ENCODE results near the gene PRKCE.

Gene PRKCE

DNA sequence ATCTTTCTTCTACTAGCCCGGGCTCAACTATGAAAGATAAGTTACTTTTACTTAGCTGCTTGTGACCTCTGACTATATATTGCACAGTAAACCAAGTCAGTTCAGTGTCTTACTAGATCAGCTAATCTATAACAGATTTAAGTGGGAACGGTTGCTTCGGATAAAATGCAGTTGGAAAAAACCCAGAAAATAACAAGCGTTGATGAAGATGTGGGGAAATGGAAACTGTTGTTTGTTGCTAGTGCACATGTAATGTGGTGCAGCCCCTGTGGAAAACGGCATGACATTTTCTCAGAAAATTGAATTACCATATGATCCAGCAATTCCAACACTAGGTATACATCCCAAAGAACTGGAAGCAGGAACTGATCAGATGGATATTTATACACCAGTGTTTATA is 248.5 kb downstream of the PRKCE start:
- H3K9me3 ChIP-seq = no peaks in the 10 kb centered on the region
- no peaks in the 10 kb centered on the region for H3K27me3 ChIP-seq
- DNase-seq = no peak
- peaks cover 18% of the 10 kb centered on the region for H3K4me1 ChIP-seq
- TF ChIP-seq, protein P1, sequence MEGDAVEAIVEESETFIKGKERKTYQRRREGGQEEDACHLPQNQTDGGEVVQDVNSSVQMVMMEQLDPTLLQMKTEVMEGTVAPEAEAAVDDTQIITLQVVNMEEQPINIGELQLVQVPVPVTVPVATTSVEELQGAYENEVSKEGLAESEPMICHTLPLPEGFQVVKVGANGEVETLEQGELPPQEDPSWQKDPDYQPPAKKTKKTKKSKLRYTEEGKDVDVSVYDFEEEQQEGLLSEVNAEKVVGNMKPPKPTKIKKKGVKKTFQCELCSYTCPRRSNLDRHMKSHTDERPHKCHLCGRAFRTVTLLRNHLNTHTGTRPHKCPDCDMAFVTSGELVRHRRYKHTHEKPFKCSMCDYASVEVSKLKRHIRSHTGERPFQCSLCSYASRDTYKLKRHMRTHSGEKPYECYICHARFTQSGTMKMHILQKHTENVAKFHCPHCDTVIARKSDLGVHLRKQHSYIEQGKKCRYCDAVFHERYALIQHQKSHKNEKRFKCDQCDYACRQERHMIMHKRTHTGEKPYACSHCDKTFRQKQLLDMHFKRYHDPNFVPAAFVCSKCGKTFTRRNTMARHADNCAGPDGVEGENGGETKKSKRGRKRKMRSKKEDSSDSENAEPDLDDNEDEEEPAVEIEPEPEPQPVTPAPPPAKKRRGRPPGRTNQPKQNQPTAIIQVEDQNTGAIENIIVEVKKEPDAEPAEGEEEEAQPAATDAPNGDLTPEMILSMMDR (IDR thresholded peaks at IDR 0.05; ENCODE audit: low read depth, low read length) = no peak
- no peak overlapping the region for H3K4me3 ChIP-seq (ENCODE audit: low read depth, low read length)
- H3K36me3 ChIP-seq = peaks cover 3% of the 10 kb centered on the region; the same call in 1 of the 2 replicates

DNA sequence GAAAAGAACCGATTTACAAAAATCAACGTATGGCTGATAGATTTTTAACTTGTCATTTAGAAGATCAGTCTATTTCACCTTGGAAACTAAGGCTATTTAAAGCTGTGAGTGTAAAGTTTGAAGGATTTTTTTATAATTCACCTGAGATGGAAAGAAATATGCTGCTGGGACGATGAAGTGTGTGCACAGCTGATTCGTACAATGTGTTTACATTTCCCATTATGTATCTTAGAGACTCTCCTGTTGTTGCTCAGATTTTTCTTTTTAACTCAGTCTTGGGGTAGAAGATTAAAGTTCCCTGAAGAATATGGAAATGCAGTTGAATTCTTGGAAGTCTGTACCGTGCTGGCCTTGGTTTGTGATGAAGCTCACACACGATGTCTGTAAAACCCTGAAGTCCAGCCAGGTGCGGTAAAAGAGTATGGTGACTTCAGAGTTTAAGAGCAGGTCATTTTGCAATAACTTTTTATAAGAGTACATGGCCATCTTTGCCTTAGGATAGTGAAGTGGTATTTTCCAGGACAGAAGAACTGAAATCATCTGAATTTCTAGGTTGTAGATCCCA is 250.1 kb downstream of the PRKCE start:
- Histone ChIP-seq H3K4me3 (ENCODE audit: low read depth, low read length) (no peak overlapping the region), H3K9me3 (no peaks in the 10 kb centered on the region), H3K27me3 (no peaks in the 10 kb centered on the region), H3K36me3 (peaks cover 3% of the 10 kb centered on the region; the same call in 1 of the 2 replicates), H3K4me1 (peaks cover 18% of the 10 kb centered on the region)
- TF ChIP-seq, protein P1 (IDR thresholded peaks at IDR 0.05; ENCODE audit: low read depth, low read length) = no peak
- DNase-seq = no peak

DNA sequence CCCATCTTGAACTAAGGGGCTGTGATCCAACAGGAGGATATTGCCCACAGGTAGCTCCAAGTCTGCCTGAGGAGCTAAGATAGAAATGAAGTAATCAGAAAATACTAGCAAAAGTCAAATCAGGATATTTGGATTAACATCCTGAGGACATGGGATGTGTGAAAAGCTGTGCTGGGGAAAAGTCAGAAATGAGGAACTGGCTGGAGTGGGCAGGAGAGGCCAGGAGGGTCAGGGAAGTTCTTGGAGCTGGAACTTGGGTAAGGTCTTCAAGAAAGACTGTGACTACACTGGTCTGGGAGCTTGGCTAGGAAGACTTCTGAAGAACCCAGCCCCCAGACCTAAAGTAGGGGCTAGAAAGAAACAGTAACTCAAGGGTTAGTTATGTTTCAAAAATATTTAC is 250.9 kb downstream of the PRKCE start:
- no peak for DNase-seq
- Histone ChIP-seq H3K36me3 (0 out of 2 replicates have a peak, but pooled peaks cover 3% of the 10 kb centered on the region), H3K4me1 (peaks cover 15% of the 10 kb centered on the region), H3K4me3 (ENCODE audit: low read depth, low read length) (no peak overlapping the region), H3K27me3 (no peaks in the 10 kb centered on the region), H3K9me3 (no peaks in the 10 kb centered on the region)
- TF ChIP-seq, protein P1 (IDR thresholded peaks at IDR 0.05; ENCODE audit: low read depth, low read length) = no peak

DNA sequence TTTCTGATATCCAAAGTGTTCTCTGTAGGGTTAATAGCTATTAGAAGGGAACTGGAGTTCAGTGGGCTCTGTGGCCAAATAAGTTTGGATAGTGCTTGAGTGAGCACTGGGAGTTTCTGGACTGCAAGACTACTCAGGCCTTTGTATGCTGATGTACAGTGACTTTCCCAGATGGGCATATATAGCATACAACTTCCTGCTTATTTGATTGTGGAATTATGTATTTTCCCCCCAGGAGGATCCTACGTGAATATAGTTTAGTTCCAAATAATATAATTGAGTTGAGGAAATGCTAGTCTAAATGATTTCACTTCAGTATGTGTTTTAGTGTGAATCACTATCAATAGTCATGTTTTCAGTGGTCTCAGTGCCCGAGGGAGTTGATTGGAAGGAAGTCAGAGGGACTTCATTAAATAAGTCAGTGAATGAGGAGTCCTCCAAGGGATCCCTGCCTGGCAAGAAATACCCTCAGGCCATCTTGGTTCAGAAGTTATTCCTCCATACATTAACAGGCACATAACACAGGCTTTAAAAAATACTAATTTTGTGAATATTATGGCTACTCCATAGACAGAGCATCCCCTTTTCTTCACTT is 251.4 kb downstream of the PRKCE start:
- Histone ChIP-seq H3K4me3 (ENCODE audit: low read depth, low read length) (no peak overlapping the region), H3K27me3 (no peaks in the 10 kb centered on the region), H3K4me1 (peaks cover 11% of the 10 kb centered on the region), H3K36me3 (0 out of 2 replicates have a peak, but pooled peaks cover 3% of the 10 kb centered on the region), H3K9me3 (no peaks in the 10 kb centered on the region)
- DNase-seq = no peak
- TF ChIP-seq, protein P1 (IDR thresholded peaks at IDR 0.05; ENCODE audit: low read depth, low read length) = no peak

DNA sequence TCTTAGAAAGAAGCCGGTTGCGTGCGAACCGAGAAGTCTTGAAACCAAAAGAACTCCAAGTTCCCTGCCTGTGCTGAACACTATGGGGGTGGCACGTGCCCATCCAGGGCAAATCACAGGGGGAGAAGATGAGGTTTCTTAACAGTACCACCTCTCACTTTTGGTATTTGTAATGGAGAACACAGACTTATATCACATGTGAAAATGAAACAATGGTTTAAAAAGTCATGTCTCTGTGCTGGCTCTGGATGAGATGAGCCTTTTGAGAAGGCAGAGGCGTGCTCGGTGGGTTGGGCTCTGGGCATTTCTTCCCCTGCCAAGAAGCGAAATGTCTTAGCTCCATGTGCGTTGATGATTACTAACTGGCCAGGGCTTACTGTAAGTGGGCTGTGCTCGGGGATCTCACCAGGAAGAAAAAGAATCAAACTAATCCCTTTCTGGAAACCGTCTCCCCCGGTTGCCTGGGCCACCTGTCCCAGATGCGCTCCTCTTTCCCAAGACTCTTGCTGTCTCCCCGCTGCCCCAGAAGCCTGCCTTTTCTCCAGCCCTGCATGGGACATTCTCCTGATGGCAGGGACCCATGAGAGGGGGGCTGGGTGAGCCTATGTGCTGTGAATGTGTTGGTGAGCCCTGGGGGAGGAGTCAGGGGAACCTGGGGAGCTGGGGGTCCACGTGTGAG is 252.9 kb downstream of the PRKCE start:
- Histone ChIP-seq H3K9me3 (no peaks in the 10 kb centered on the region), H3K4me1 (no peaks in the 10 kb centered on the region), H3K4me3 (ENCODE audit: low read depth, low read length) (no peak overlapping the region), H3K36me3 (0 out of 2 replicates have a peak, but pooled peaks cover 3% of the 10 kb centered on the region), H3K27me3 (no peaks in the 10 kb centered on the region)
- no peak for DNase-seq
- TF ChIP-seq, protein P1 (IDR thresholded peaks at IDR 0.05; ENCODE audit: low read depth, low read length) = no peak

All from BE2C (cell line).